Embryonic facial prominence (tissue), 1 donor: ENCODE data around the gene AATF.

Source experiments
- DNase-seq: peaks from one replicate; pipeline ENCODE4 v3.0.0-alpha.2; 2016; ENCODE audit errors: extremely low spot score

AATF gene

GRCh38 chr17:36979565-36979941 is 30.8 kb downstream of the AATF start:
- no peak for DNase-seq

- DNase-seq: no peak
These were observed 31.6 kb downstream of the AATF start for GRCh38 chr17:36980280-36980761.

GRCh38 chr17:36983618-36984017 is 34.9 kb downstream of the AATF start:
- DNase-seq: no peak

GRCh38 chr17:36989173-36989572 is 40.4 kb downstream of the AATF start:
- no peak for DNase-seq

GRCh38 chr17:36992701-36993100 is 43.9 kb downstream of the AATF start:
- DNase-seq: no peak

GRCh38 chr17:36993227-36993626 is 44.5 kb downstream of the AATF start:
- no peak for DNase-seq

GRCh38 chr17:36994438-36994837 is 45.7 kb downstream of the AATF start:
- no peak for DNase-seq

- no peak for DNase-seq
These were observed 50.7 kb downstream of the AATF start for GRCh38 chr17:36999471-36999870.

GRCh38 chr17:37016780-37017179 is 68.0 kb downstream of the AATF start:
- no peak for DNase-seq

GRCh38 chr17:37017404-37017803 is 68.7 kb downstream of the AATF start:
- DNase-seq: no peak

GRCh38 chr17:37019117-37019740 is 70.5 kb downstream of the AATF start:
- DNase-seq: no peak

GRCh38 chr17:37019741-37020129 is 71.0 kb downstream of the AATF start:
- no peak for DNase-seq

- no peak for DNase-seq
These were observed 75.5 kb downstream of the AATF start for GRCh38 chr17:37024181-37024637.

- DNase-seq: no peak
These were observed 76.5 kb downstream of the AATF start for GRCh38 chr17:37025238-37025637.

- no peak for DNase-seq
These were observed 77.2 kb downstream of the AATF start for GRCh38 chr17:37025847-37026530.

GRCh38 chr17:37026531-37026869 is 77.7 kb downstream of the AATF start:
- DNase-seq: no peak

GRCh38 chr17:37028040-37028439 is 79.3 kb downstream of the AATF start:
- DNase-seq: no peak

- no peak for DNase-seq
These were observed 82.8 kb downstream of the AATF start for GRCh38 chr17:37031493-37032083.

- DNase-seq: no peak
These were observed 88.9 kb downstream of the AATF start for GRCh38 chr17:37037590-37038155.

GRCh38 chr17:37039269-37039668 is 90.5 kb downstream of the AATF start:
- DNase-seq: no peak

GRCh38 chr17:37041932-37042331 is 93.2 kb downstream of the AATF start:
- no peak for DNase-seq

GRCh38 chr17:37043201-37043600 is 94.4 kb downstream of the AATF start:
- DNase-seq: no peak

GRCh38 chr17:37045351-37045922 is 96.7 kb downstream of the AATF start:
- DNase-seq: no peak
